GM21825 (cell line): Measurements from ENCODE around the gene RTN4RL1.

Source experiments
- ATAC-seq: cut with Tn5 transposase; IDR thresholded peaks from one replicate; pipeline ENCODE4 v1.9.1; 2021; ENCODE audit warnings: mild to moderate bottlenecking, moderate library complexity; ENCODE audit not compliant: unreplicated experiment

The RTN4RL1 gene

GRCh38 chr17:1931844-1932579 lies 93.1 kb downstream of the RTN4RL1 start:
- ATAC-seq: no peak

GRCh38 chr17:1930337-1930645 lies 94.8 kb downstream of the RTN4RL1 start:
- no peak for ATAC-seq

GRCh38 chr17:1928976-1929375 lies 96.2 kb downstream of the RTN4RL1 start:
- ATAC-seq: no peak

GRCh38 chr17:1920948-1921351 lies 104.2 kb downstream of the RTN4RL1 start:
- no peak for ATAC-seq

- ATAC-seq: no peak
Measured at GRCh38 chr17:1919201-1919600, 105.9 kb downstream of the RTN4RL1 start.

- ATAC-seq: no peak
Measured at GRCh38 chr17:1918346-1919162, 106.6 kb downstream of the RTN4RL1 start.

GRCh38 chr17:1916963-1917715 lies 108.0 kb downstream of the RTN4RL1 start:
- no peak for ATAC-seq

- ATAC-seq: no peak
Measured at GRCh38 chr17:1916316-1916715, 108.8 kb downstream of the RTN4RL1 start.

GRCh38 chr17:1915889-1916288 lies 109.2 kb downstream of the RTN4RL1 start:
- no peak for ATAC-seq

GRCh38 chr17:1914661-1915083 lies 110.5 kb downstream of the RTN4RL1 start:
- no peak for ATAC-seq

GRCh38 chr17:1913702-1914101 lies 111.4 kb downstream of the RTN4RL1 start:
- no peak for ATAC-seq

- ATAC-seq: no peak
Measured at GRCh38 chr17:1912146-1912545, 113.0 kb downstream of the RTN4RL1 start.

- no peak for ATAC-seq
Measured at GRCh38 chr17:1909985-1910384, 115.1 kb downstream of the RTN4RL1 start.

GRCh38 chr17:1908699-1909309 lies 116.3 kb downstream of the RTN4RL1 start:
- no peak for ATAC-seq

GRCh38 chr17:1907909-1908698 lies 117.0 kb downstream of the RTN4RL1 start:
- no peak for ATAC-seq

- no peak for ATAC-seq
Measured at GRCh38 chr17:1907216-1907631, 117.9 kb downstream of the RTN4RL1 start.

GRCh38 chr17:1906662-1907101 lies 118.5 kb downstream of the RTN4RL1 start:
- no peak for ATAC-seq

- ATAC-seq: no peak
Measured at GRCh38 chr17:1905190-1905913, 119.8 kb downstream of the RTN4RL1 start.

- ATAC-seq: no peak
Measured at GRCh38 chr17:1904273-1905182, 120.6 kb downstream of the RTN4RL1 start.
